ENCODE measurements around the gene ATP11A. TPM values are rescaled to one million over a fixed set of nuclear protein-coding genes. Genes with fewer than 3 reads are reported as not detected.

Gene ATP11A
- total and polyA plus RNA-seq, 10 of the 15 experiments (the other 5 are each of a cell fraction or from before 2014, with no cell fraction given), result 1.4 to 69.6 (median 14.4) TPM

- no peaks in the 10 kb centered on the region for H3K79me2 ChIP-seq (ENCODE audit: control insufficient read depth, insufficient read depth, low read length)
- H3K9ac ChIP-seq (ENCODE audit: control insufficient read depth, insufficient read depth, low read length), result no peak overlapping the region
- H2AFZ ChIP-seq (ENCODE audit: control insufficient read depth, low read depth, low read length), result no peak overlapping the region
- ChIA-PET SMC1A (ENCODE audit: uncharacterized antibody, unreplicated experiment) (no interaction called here), POLR2A (no interaction called here), RAD21 (ENCODE audit: unreplicated experiment) (no interaction called here), CTCF (no interaction called here)
- intact Hi-C loops (cut with micrococcal nuclease; ENCODE audit: unreplicated experiment), result no loop called here
- no peak overlapping the region for H3K27ac ChIP-seq (ENCODE audit: control insufficient read depth, insufficient read depth)
- no peaks in the 10 kb centered on the region for H3K4me1 ChIP-seq (ENCODE audit: control insufficient read depth, insufficient read depth, low read length)
- H3K4me3 ChIP-seq, result no peak overlapping the region
- no peaks in the 10 kb centered on the region for H4K20me1 ChIP-seq (ENCODE audit: control insufficient read depth, insufficient read depth)
- DNase-seq (ENCODE audit: low read depth, low spot score) (no peak), FAIRE-seq (no peak), ATAC-seq (no peak)
- H3K4me2 ChIP-seq (ENCODE audit: control insufficient read depth, insufficient read depth), result no peak overlapping the region
- H3K27me3 ChIP-seq (replicated peaks in 1 of 2; ENCODE audit: control insufficient read depth in 2 of 2, insufficient read depth in 2 of 2, low read length in 1 of 2), result peaks cover 0 to 3% of the 10 kb centered on the region in 2 experiments; a peak in 2 of 4 replicates
- 63% methylated on average over 31 of the region's 39 CpGs for WGBS (ENCODE audit: insufficient coverage, insufficient replicate concordance, low lambda C conversion rate, missing lambda C conversion rate)
- in situ Hi-C loops (cut with MboI), result no loop called here
- no peaks in the 10 kb centered on the region for H3K9me3 ChIP-seq (replicated peaks; ENCODE audit: control insufficient read depth, insufficient read depth, low read length)
- TF ChIP-seq NR2C2 (IDR thresholded peaks at IDR 0.05; ENCODE audit: borderline replicate concordance, control insufficient read depth, insufficient read length, low read depth) (no peak), RUNX3 (IDR thresholded peaks at IDR 0.05; ENCODE audit: low read length) (no peak)
- H3K36me3 ChIP-seq (ENCODE audit: control insufficient read depth in 2 of 2, insufficient read depth in 2 of 2, low read length in 1 of 2), result no peaks in the 10 kb centered on the region
- no TSS peak for BruUV-seq (replicated peaks)
These were observed 208.2 kb downstream of the ATP11A start for GRCh38 chr13:112897956-112898620.

GRCh38 chr13:112898621-112899280, 208.9 kb downstream of the ATP11A start:
- H3K9ac ChIP-seq (ENCODE audit: control insufficient read depth, insufficient read depth, low read length), result no peak overlapping the region
- CTCF ChIA-PET, result no interaction called here
- WGBS (ENCODE audit: insufficient coverage, insufficient replicate concordance, low lambda C conversion rate, missing lambda C conversion rate), result 38% methylated on average over 24 of the region's 26 CpGs
- no peak overlapping the region for H3K27ac ChIP-seq (ENCODE audit: control insufficient read depth, insufficient read depth)
- ATAC-seq, result no peak
- H3K9me3 ChIP-seq (replicated peaks; ENCODE audit: control insufficient read depth, insufficient read depth, low read length), result no peaks in the 10 kb centered on the region
- in situ Hi-C loops (cut with MboI) (no loop called here), intact Hi-C loops (cut with micrococcal nuclease; ENCODE audit: unreplicated experiment) (no loop called here)
- H3K4me3 ChIP-seq, result no peak overlapping the region
- BruUV-seq (replicated peaks), result no TSS peak
- no peaks in the 10 kb centered on the region for H3K79me2 ChIP-seq (ENCODE audit: control insufficient read depth, insufficient read depth, low read length)
- SMC1A ChIA-PET (ENCODE audit: uncharacterized antibody, unreplicated experiment), result no interaction called here
- H3K4me1 ChIP-seq (ENCODE audit: control insufficient read depth, insufficient read depth, low read length), result no peaks in the 10 kb centered on the region
- no peak overlapping the region for H2AFZ ChIP-seq (ENCODE audit: control insufficient read depth, low read depth, low read length)
- H4K20me1 ChIP-seq (ENCODE audit: control insufficient read depth, insufficient read depth), result no peaks in the 10 kb centered on the region
- RAD21 ChIA-PET (ENCODE audit: unreplicated experiment), result no interaction called here
- FAIRE-seq, result no peak
- H3K4me2 ChIP-seq (ENCODE audit: control insufficient read depth, insufficient read depth), result no peak overlapping the region
- H3K27me3 ChIP-seq (replicated peaks in 1 of 2; ENCODE audit: control insufficient read depth in 2 of 2, insufficient read depth in 2 of 2, low read length in 1 of 2), result peaks cover 0 to 3% of the 10 kb centered on the region in 2 experiments; a peak in 2 of 4 replicates
- no peak for DNase-seq (ENCODE audit: low read depth, low spot score)
- POLR2A ChIA-PET, result no interaction called here
- no peaks in the 10 kb centered on the region for H3K36me3 ChIP-seq (ENCODE audit: control insufficient read depth in 2 of 2, insufficient read depth in 2 of 2, low read length in 1 of 2)
- TF ChIP-seq FOXM1 (IDR thresholded peaks at IDR 0.05; ENCODE audit: low read depth, low read length) (no peak), EGR1 (IDR thresholded peaks at IDR 0.05; ENCODE audit: borderline replicate concordance in 1 of 2, low read depth in 2 of 2, low read length in 2 of 2) (no peak), SREBF1 (IDR thresholded peaks at IDR 0.05; ENCODE audit: low read length) (no peak), USF1 (IDR thresholded peaks at IDR 0.05; ENCODE audit: borderline replicate concordance, extremely low read length, insufficient read depth, low read depth, low read length) (no peak), YY1 (IDR thresholded peaks at IDR 0.05; ENCODE audit: low read depth, low read length) (no peak), NR2C2 (IDR thresholded peaks at IDR 0.05; ENCODE audit: borderline replicate concordance, control insufficient read depth, insufficient read length, low read depth) (no peak), TCF7 (IDR thresholded peaks at IDR 0.05; ENCODE audit: borderline replicate concordance) (no peak), KAT2A (conservative IDR thresholded peaks at IDR 0.05; ENCODE audit: control insufficient read depth, low read depth, low read length) (no peak), SIN3A (IDR thresholded peaks at IDR 0.05; ENCODE audit: low read depth, low read length) (no peak), TARDBP (IDR thresholded peaks at IDR 0.05; ENCODE audit: borderline replicate concordance) (no peak), STAT3 (IDR thresholded peaks at IDR 0.05; ENCODE audit: low read depth, low read length) (no peak), ZNF207 (IDR thresholded peaks at IDR 0.05; ENCODE audit: borderline replicate concordance) (no peak), SIX5 (IDR thresholded peaks at IDR 0.05; ENCODE audit: low read depth, low read length, severe bottlenecking) (no peak), BACH1 (IDR thresholded peaks at IDR 0.05; ENCODE audit: borderline replicate concordance) (no peak), PAX5 (IDR thresholded peaks at IDR 0.05; ENCODE audit: borderline replicate concordance, low read depth, low read length) (no peak)

Measured in GM12878 (cell line).